HUES64 (cell line): ENCODE measurements around the gene B4GALT2.

ENCODE experiments used
- H3K27ac ChIP-seq: 2 replicates; pipeline ENCODE4 v1.7.0; 2013; ENCODE audit warnings: low read depth, low read length, inconsistent platforms
- H3K27me3 ChIP-seq: 2 replicates; pipeline ENCODE4 v1.6.1; 2013; ENCODE audit warnings: mild to moderate bottlenecking, low read length; ENCODE audit not compliant: insufficient read depth
- H3K36me3 ChIP-seq: 2 replicates; pipeline ENCODE4 v1.6.1; 2013; ENCODE audit warnings: mild to moderate bottlenecking, low read length; ENCODE audit not compliant: insufficient read depth
- H3K4me1 ChIP-seq: 2 replicates; pipeline ENCODE4 v1.6.1; 2013; ENCODE audit warnings: mild to moderate bottlenecking, low read length, moderate library complexity; ENCODE audit not compliant: insufficient read depth
- H3K4me3 ChIP-seq: 2 replicates; pipeline ENCODE4 v1.5.1; 2013; ENCODE audit warnings: mild to moderate bottlenecking, low read length, moderate library complexity
- H3K9ac ChIP-seq: 2 replicates; pipeline ENCODE4 v1.6.1; 2013; ENCODE audit warnings: mild to moderate bottlenecking, low read depth, low read length
- H3K9me3 ChIP-seq: 2 replicates; pipeline ENCODE4 v1.6.1; 2013; ENCODE audit warnings: low read depth, low read length; ENCODE audit not compliant: insufficient read depth
- WGBS: fragments of 150-250, 120-280 bp; methylation state at CpG from one replicate; pipeline ENCODE4 v1.1.7; 2013; ENCODE audit warnings: missing lambda C conversion rate; 5-methylcytosine and 5-hydroxymethylcytosine counted together

Gene B4GALT2

GRCh38 chr1:43995984-43996732, 17.1 kb downstream of the B4GALT2 start:
- no peaks in the 10 kb centered on the region for H3K9me3 ChIP-seq
- H3K27ac ChIP-seq = no peak overlapping the region
- H3K9ac ChIP-seq = no peak overlapping the region
- 0 out of 2 replicates have a peak, but pooled peaks cover 5% of the 10 kb centered on the region for H3K4me1 ChIP-seq
- H3K27me3 ChIP-seq = no peaks in the 10 kb centered on the region
- H3K4me3 ChIP-seq = no peak overlapping the region
- peaks cover 9% of the 10 kb centered on the region for H3K36me3 ChIP-seq
- WGBS = 93% methylated on average over 21 of the region's 21 CpGs

GRCh38 chr1:43996733-43997115, 17.7 kb downstream of the B4GALT2 start:
- Histone ChIP-seq H3K4me1 (0 out of 2 replicates have a peak, but pooled peaks cover 5% of the 10 kb centered on the region), H3K9ac (no peak overlapping the region), H3K27ac (no peak overlapping the region), H3K9me3 (no peaks in the 10 kb centered on the region), H3K27me3 (no peaks in the 10 kb centered on the region), H3K4me3 (no peak overlapping the region), H3K36me3 (peaks cover 15% of the 10 kb centered on the region)
- 91% methylated on average over 6 of the region's 6 CpGs for WGBS

GRCh38 chr1:43997295-43997999, 18.4 kb downstream of the B4GALT2 start:
- no peaks in the 10 kb centered on the region for H3K9me3 ChIP-seq
- no peak overlapping the region for H3K27ac ChIP-seq
- no peak overlapping the region; the same call in 1 of the 2 replicates for H3K9ac ChIP-seq
- 88% methylated on average over 22 of the region's 22 CpGs for WGBS
- H3K4me1 ChIP-seq = 0 out of 2 replicates have a peak, but pooled peaks cover 2% of the 10 kb centered on the region
- peaks cover 15% of the 10 kb centered on the region for H3K36me3 ChIP-seq
- no peaks in the 10 kb centered on the region for H3K27me3 ChIP-seq
- H3K4me3 ChIP-seq = no peak overlapping the region

GRCh38 chr1:43998000-43998378, 19.0 kb downstream of the B4GALT2 start:
- Histone ChIP-seq H3K4me3 (no peak overlapping the region), H3K4me1 (no peaks in the 10 kb centered on the region), H3K36me3 (peaks cover 15% of the 10 kb centered on the region), H3K9ac (no peak overlapping the region), H3K27ac (no peak overlapping the region), H3K27me3 (no peaks in the 10 kb centered on the region), H3K9me3 (no peaks in the 10 kb centered on the region)
- WGBS = 93% methylated on average over 11 of the region's 11 CpGs

- Histone ChIP-seq H3K27me3 (no peaks in the 10 kb centered on the region), H3K27ac (no peak overlapping the region), H3K9me3 (no peaks in the 10 kb centered on the region), H3K9ac (no peak overlapping the region), H3K36me3 (peaks cover 15% of the 10 kb centered on the region), H3K4me3 (no peak overlapping the region), H3K4me1 (no peaks in the 10 kb centered on the region)
- WGBS = 93% methylated on average over 8 of the region's 8 CpGs
Measured at GRCh38 chr1:43999455-43999854, 20.4 kb downstream of the B4GALT2 start.

GRCh38 chr1:44000122-44000665, 21.2 kb downstream of the B4GALT2 start:
- H3K4me3 ChIP-seq = no peak overlapping the region
- H3K36me3 ChIP-seq = peaks cover 18% of the 10 kb centered on the region
- H3K27me3 ChIP-seq = no peaks in the 10 kb centered on the region
- no peak overlapping the region for H3K9ac ChIP-seq
- no peaks in the 10 kb centered on the region for H3K9me3 ChIP-seq
- H3K4me1 ChIP-seq = no peaks in the 10 kb centered on the region
- 85% methylated on average over 8 of the region's 8 CpGs for WGBS
- H3K27ac ChIP-seq = no peak overlapping the region

GRCh38 chr1:44002165-44002564, 23.2 kb downstream of the B4GALT2 start:
- H3K27me3 ChIP-seq = no peaks in the 10 kb centered on the region
- no peak overlapping the region for H3K9ac ChIP-seq
- WGBS = 88% methylated on average over 8 of the region's 8 CpGs
- no peaks in the 10 kb centered on the region for H3K9me3 ChIP-seq
- H3K4me1 ChIP-seq = no peaks in the 10 kb centered on the region
- no peak overlapping the region for H3K27ac ChIP-seq
- H3K4me3 ChIP-seq = no peak overlapping the region
- peaks cover 21% of the 10 kb centered on the region for H3K36me3 ChIP-seq

- Histone ChIP-seq H3K4me1 (no peaks in the 10 kb centered on the region), H3K9me3 (no peaks in the 10 kb centered on the region), H3K27me3 (no peaks in the 10 kb centered on the region), H3K27ac (no peak overlapping the region), H3K4me3 (no peak overlapping the region), H3K36me3 (peaks cover 21% of the 10 kb centered on the region), H3K9ac (no peak overlapping the region)
- 84% methylated on average over 14 of the region's 14 CpGs for WGBS
Measured at GRCh38 chr1:44002606-44003157, 23.7 kb downstream of the B4GALT2 start.

GRCh38 chr1:44008259-44008658, 29.2 kb downstream of the B4GALT2 start:
- Histone ChIP-seq H3K27ac (no peak overlapping the region), H3K4me1 (0 out of 2 replicates have a peak, but pooled peaks cover 5% of the 10 kb centered on the region), H3K4me3 (no peak overlapping the region), H3K36me3 (peaks cover 6% of the 10 kb centered on the region; the same call in 1 of the 2 replicates), H3K9me3 (no peaks in the 10 kb centered on the region), H3K9ac (no peak overlapping the region), H3K27me3 (no peaks in the 10 kb centered on the region)
- 93% methylated on average over 11 of the region's 12 CpGs for WGBS

GRCh38 chr1:44010935-44011471, 32.0 kb downstream of the B4GALT2 start:
- H3K36me3 ChIP-seq = peaks cover 3% of the 10 kb centered on the region; the same call in 1 of the 2 replicates
- WGBS = 86% methylated on average over 11 of the region's 11 CpGs
- 0 out of 2 replicates have a peak, but pooled peaks cover 5% of the 10 kb centered on the region for H3K4me1 ChIP-seq
- no peaks in the 10 kb centered on the region for H3K9me3 ChIP-seq
- H3K9ac ChIP-seq = no peak overlapping the region
- H3K27me3 ChIP-seq = no peaks in the 10 kb centered on the region
- no peak overlapping the region for H3K4me3 ChIP-seq
- no peak overlapping the region for H3K27ac ChIP-seq

- 94% methylated on average over 2 of the region's 2 CpGs for WGBS
- Histone ChIP-seq H3K27ac (no peak overlapping the region), H3K9ac (no peak overlapping the region), H3K36me3 (no peaks in the 10 kb centered on the region; the same call in 1 of the 2 replicates), H3K27me3 (no peaks in the 10 kb centered on the region), H3K4me3 (no peak overlapping the region), H3K4me1 (0 out of 2 replicates have a peak, but pooled peaks cover 5% of the 10 kb centered on the region), H3K9me3 (no peaks in the 10 kb centered on the region)
Measured at GRCh38 chr1:44012404-44012803, 33.4 kb downstream of the B4GALT2 start.
